Measurements from ENCODE around the gene COQ6. TPM values are rescaled to one million over a fixed set of nuclear protein-coding genes. Genes with fewer than 3 reads are reported as not detected.

COQ6 gene
- total and polyA plus RNA-seq, 2 of the 8 experiments (the other 6 are each of a cell fraction or from before 2014, with no cell fraction given) = 9.5 to 15.5 TPM

GRCh38 chr14:73997108-73997943, 47.2 kb downstream of the COQ6 start (continued):
- TF ChIP-seq PHF8 (conservative IDR thresholded peaks at IDR 0.05; ENCODE audit: low read depth, low read length) (no peak), TEAD4 (IDR thresholded peaks at IDR 0.05; ENCODE audit: low read depth, low read length) (no peak), EP300 (IDR thresholded peaks at IDR 0.05; ENCODE audit: borderline replicate concordance in 1 of 2, low read depth in 2 of 2, low read length in 2 of 2) (no peak), RXRA (IDR thresholded peaks at IDR 0.05; ENCODE audit: insufficient read depth, low read depth, low read length) (no peak), SAP30 (IDR thresholded peaks at IDR 0.05; ENCODE audit: insufficient read depth, insufficient replicate concordance, low read length) (no peak), KDM4A (IDR thresholded peaks at IDR 0.05; ENCODE audit: low read depth, low read length, severe bottlenecking) (no peak), CBX5 (IDR thresholded peaks at IDR 0.05; ENCODE audit: low read depth, low read length) (no peak), CTCF (IDR thresholded peaks at IDR 0.05; ENCODE audit: control extremely low read depth in 1 of 3, insufficient read depth in 1 of 3, low read depth in 1 of 3, low read length in 3 of 3) (no peak), KDM5A (IDR thresholded peaks at IDR 0.05; ENCODE audit: low read length) (no peak)
